Measurements from ENCODE around the gene COQ8A. TPM values are rescaled to one million over a fixed set of nuclear protein-coding genes. Genes with fewer than 3 reads are reported as not detected.
A peak's percentile ranks its signal among the peaks of the same experiment; 100 is the strongest.

Gene COQ8A
- 100 to 1,000 TPM; 130 to 238 (median 203) TPM for total RNA-seq
- 198 TPM for polyA plus RNA-seq
- long read RNA-seq, donor 1, transcript COQ8A-201 (15 exons, 2,872 nt) = major isoform, 629 of 856 reads
- long read RNA-seq, donor 1, partial matches to known transcripts = 164 of 856 reads
- long read RNA-seq, donor 1, other reads (novel, unspliced or antisense) = 61 of 856 reads
- long read RNA-seq, donor 2, transcript COQ8A-201 (15 exons, 2,872 nt) = major isoform, 420 of 558 reads
- long read RNA-seq, donor 2, partial matches to known transcripts = 94 of 558 reads
- long read RNA-seq, donor 2, other reads (novel, unspliced or antisense) = 43 of 558 reads
- long read RNA-seq, donor 3, transcript COQ8A-207 (11 exons, 2,141 nt) = minor isoform, 10 of 1,097 reads
- long read RNA-seq, donor 3, transcript COQ8A-201 (15 exons, 2,872 nt) = major isoform, 797 of 1,097 reads
- long read RNA-seq, donor 3, partial matches to known transcripts = 169 of 1,097 reads
- long read RNA-seq, donor 3, other reads (novel, unspliced or antisense) = 121 of 1,097 reads
- long read RNA-seq, donor 4, transcript COQ8A-201 (15 exons, 2,872 nt) = major isoform, 341 of 457 reads
- long read RNA-seq, donor 4, partial matches to known transcripts = 85 of 457 reads
- long read RNA-seq, donor 4, other reads (novel, unspliced or antisense) = 30 of 457 reads

DNA sequence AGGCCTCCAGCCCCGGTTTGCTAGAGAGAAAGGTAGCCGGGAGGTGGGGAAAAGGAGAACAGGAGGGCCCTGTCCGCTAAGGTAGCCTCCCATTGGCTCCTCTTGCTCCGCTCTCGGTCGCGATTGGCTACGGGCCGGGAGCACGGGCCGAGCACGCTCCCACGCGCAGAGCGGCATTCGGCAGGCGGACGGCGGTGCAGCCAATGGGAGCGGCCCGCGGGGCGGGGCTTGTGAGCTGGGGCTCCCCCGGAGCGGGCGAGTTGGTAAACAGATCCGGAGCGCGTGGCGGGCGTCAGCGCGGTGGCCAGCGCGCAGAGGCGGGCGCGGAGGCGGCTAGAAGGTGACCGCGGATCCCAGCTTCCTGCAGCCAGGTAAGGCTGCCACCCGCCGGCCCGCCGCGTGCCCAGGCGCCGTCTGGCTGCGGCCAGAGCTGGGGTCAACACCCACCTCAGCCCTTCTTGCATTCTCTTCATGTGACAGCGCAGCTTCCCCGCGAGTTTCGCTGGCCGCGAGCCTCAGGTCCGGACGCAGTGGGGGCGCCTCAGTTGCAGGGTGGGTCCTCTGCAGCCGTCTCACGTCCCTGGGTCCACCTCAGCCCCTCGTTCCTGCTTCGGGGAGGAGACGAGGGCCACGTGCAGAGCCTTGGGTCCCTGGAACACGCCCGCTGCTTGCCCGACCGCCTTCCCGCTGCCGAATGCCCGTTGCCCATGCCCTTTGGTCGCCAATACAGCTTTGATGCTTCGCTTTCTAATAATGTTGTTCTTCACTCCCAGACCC is at the start of gene COQ8A:
Gene COQ8A, plus strand, starts transcription at position 266 of the 777 bp plus-strand sequence. CDS start 21,092 bp downstream, outside the sequence.
- ATAC-seq = peak; percentile 98
- under 1% methylated on average over 73 of the region's 73 CpGs for WGBS
- Histone ChIP-seq H3K9me3 (ENCODE audit: control insufficient read depth, low read length) (no peaks in the 10 kb centered on the region), H3K27ac (ENCODE audit: low read length) (peak within 1 kb of the TSS; percentile 98), H3K4me3 (ENCODE audit: low read length) (peak within 1 kb of the TSS; percentile 79), H3K27me3 (ENCODE audit: control insufficient read depth, insufficient read depth) (no peaks in the 10 kb centered on the region), H3K4me1 (ENCODE audit: control insufficient read depth, insufficient read depth, low read length) (peaks cover 21% of the 10 kb centered on the region)
- intact Hi-C loops (cut with DNase I) = no loop called here
- DNase-seq = peak; percentile 99 to 100 (median 100)

- H3K27ac ChIP-seq (ENCODE audit: low read length) = no peak overlapping the region
- H3K4me3 ChIP-seq (ENCODE audit: low read length) = no peak overlapping the region
- H3K4me1 ChIP-seq (ENCODE audit: control insufficient read depth, insufficient read depth, low read length) = peaks cover 3% of the 10 kb centered on the region
- WGBS = 89% methylated on average over 22 of the region's 22 CpGs
- DNase-seq (no peak), ATAC-seq (no peak)
- H3K27me3 ChIP-seq (ENCODE audit: control insufficient read depth, insufficient read depth) = no peaks in the 10 kb centered on the region
- intact Hi-C loops (cut with DNase I) = no loop called here
- H3K9me3 ChIP-seq (ENCODE audit: control insufficient read depth, low read length) = no peaks in the 10 kb centered on the region
Measured at GRCh38 chr1:226890331-226891108, 49.6 kb upstream of the COQ8A start.

DNA sequence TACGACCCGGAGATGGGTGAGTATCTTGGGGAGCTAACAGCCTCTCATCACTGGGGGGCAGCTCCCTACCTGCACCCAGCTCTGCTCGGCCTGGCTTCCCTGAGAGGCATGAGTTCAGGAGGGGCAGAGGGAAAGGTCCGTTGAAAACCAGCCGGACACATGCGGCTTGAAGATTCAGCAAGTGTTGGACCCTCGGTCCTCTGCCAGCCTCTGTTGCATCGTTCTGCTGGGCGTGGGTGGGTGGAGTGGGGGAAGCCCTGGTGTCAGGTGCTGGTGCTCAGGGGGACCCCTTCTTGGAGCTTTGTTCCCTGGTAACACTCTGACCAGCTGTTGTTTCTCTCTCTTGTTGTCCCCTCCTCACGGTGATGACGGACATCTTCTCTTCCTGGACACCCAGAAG is 48.7 kb upstream of the COQ8A start:
- ATAC-seq = no peak
- DNase-seq = no peak
- no peaks in the 10 kb centered on the region for H3K9me3 ChIP-seq (ENCODE audit: control insufficient read depth, low read length)
- H3K4me1 ChIP-seq (ENCODE audit: control insufficient read depth, insufficient read depth, low read length) = peaks cover 3% of the 10 kb centered on the region
- no peak overlapping the region for H3K27ac ChIP-seq (ENCODE audit: low read length)
- H3K4me3 ChIP-seq (ENCODE audit: low read length) = no peak overlapping the region
- H3K27me3 ChIP-seq (ENCODE audit: control insufficient read depth, insufficient read depth) = no peaks in the 10 kb centered on the region
- WGBS = 92% methylated on average over 11 of the region's 11 CpGs
- intact Hi-C loops (cut with DNase I) = no loop called here

GRCh38 chr1:226891846-226892523 is 48.1 kb upstream of the COQ8A start:
- H3K4me3 ChIP-seq (ENCODE audit: low read length) = no peak overlapping the region
- H3K4me1 ChIP-seq (ENCODE audit: control insufficient read depth, insufficient read depth, low read length) = no peaks in the 10 kb centered on the region
- intact Hi-C loops (cut with DNase I) = no loop called here
- ATAC-seq = peak; percentile 50 to 89
- peak overlapping the region; percentile 14 for H3K27ac ChIP-seq (ENCODE audit: low read length)
- H3K27me3 ChIP-seq (ENCODE audit: control insufficient read depth, insufficient read depth) = no peaks in the 10 kb centered on the region
- peak in 1 of 3 donors; percentile 41 for DNase-seq
- no peaks in the 10 kb centered on the region for H3K9me3 ChIP-seq (ENCODE audit: control insufficient read depth, low read length)
- 69% methylated on average over 17 of the region's 17 CpGs for WGBS

DNA sequence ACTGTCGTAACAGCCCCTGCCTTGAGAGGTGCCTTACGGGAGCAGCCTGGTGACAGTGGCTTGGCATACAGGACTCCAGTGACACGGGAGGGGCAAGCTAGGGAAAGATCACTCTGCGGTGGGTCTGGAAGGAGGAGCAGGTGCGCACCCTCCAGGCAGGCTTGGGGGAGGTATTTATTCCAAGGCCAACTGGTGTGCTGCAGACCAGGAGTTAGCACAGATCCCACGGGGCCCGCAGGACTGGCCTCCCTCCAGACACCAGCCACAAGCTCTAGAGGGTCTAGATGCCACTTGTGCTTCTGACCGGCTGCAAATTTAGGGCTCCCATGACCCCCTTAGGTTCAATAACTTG is 47.6 kb upstream of the COQ8A start:
- ATAC-seq = no peak
- Histone ChIP-seq H3K9me3 (ENCODE audit: control insufficient read depth, low read length) (no peaks in the 10 kb centered on the region), H3K27me3 (ENCODE audit: control insufficient read depth, insufficient read depth) (no peaks in the 10 kb centered on the region), H3K4me1 (ENCODE audit: control insufficient read depth, insufficient read depth, low read length) (no peaks in the 10 kb centered on the region), H3K4me3 (ENCODE audit: low read length) (no peak overlapping the region), H3K27ac (ENCODE audit: low read length) (peak overlapping the region; percentile 14)
- no peak for DNase-seq
- intact Hi-C loops (cut with DNase I) = no loop called here
- 68% methylated on average over 8 of the region's 8 CpGs for WGBS

DNA sequence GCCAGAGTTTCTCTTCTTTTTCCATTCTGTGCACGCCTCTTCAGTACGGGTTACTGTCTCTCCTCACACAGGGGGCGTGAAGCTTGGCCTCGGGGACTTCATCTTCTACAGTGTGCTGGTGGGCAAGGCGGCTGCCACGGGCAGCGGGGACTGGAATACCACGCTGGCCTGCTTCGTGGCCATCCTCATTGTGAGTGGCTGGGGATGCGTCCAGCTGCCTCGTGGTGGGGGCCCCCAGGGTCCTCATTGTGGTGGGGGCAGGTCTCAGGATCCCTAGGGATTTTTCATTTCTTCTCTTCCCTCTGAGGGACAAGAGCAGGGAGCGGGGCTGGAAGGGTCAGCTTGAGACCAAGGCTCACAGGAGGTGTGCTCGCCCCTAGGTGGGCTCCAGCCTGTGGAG is 46.2 kb upstream of the COQ8A start:
- no peak for ATAC-seq
- H3K27ac ChIP-seq (ENCODE audit: low read length) = no peak overlapping the region

GRCh38 chr1:226894826-226895225 is 45.3 kb upstream of the COQ8A start:
- Histone ChIP-seq H3K9me3 (ENCODE audit: control insufficient read depth, low read length) (no peaks in the 10 kb centered on the region), H3K27ac (ENCODE audit: low read length) (no peak overlapping the region), H3K27me3 (ENCODE audit: control insufficient read depth, insufficient read depth) (no peaks in the 10 kb centered on the region), H3K4me3 (ENCODE audit: low read length) (no peak overlapping the region), H3K4me1 (ENCODE audit: control insufficient read depth, insufficient read depth, low read length) (no peaks in the 10 kb centered on the region)
- 96% methylated on average over 3 of the region's 3 CpGs for WGBS
- DNase-seq (no peak), ATAC-seq (no peak)
- intact Hi-C loops (cut with DNase I) = no loop called here

More for the DNA sequence above, 46.2 kb upstream of the COQ8A start:
- H3K9me3 ChIP-seq (ENCODE audit: control insufficient read depth, low read length) = no peaks in the 10 kb centered on the region
- no peak overlapping the region for H3K4me3 ChIP-seq (ENCODE audit: low read length)
- DNase-seq = no peak
- intact Hi-C loops (cut with DNase I) = no loop called here
- H3K27me3 ChIP-seq (ENCODE audit: control insufficient read depth, insufficient read depth) = no peaks in the 10 kb centered on the region
- no peaks in the 10 kb centered on the region for H3K4me1 ChIP-seq (ENCODE audit: control insufficient read depth, insufficient read depth, low read length)
- 90% methylated on average over 13 of the region's 13 CpGs for WGBS

DNA sequence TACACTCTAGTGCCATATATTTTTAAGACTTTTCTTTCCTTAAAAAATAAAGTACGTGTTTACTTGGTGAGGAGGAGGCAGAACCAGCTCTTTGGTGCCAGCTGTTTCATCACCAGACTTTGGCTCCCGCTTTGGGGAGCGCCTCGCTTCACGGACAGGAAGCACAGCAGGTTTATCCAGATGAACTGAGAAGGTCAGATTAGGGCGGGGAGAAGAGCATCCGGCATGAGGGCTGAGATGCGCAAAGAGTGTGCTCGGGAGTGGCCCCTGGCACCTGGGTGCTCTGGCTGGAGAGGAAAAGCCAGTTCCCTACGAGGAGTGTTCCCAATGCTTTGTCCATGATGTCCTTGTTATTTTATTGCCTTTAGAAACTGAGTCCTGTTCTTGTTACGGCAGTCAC is 44.5 kb upstream of the COQ8A start:
- H3K4me1 ChIP-seq (ENCODE audit: control insufficient read depth, insufficient read depth, low read length) = no peaks in the 10 kb centered on the region
- intact Hi-C loops (cut with DNase I) = no loop called here
- H3K27ac ChIP-seq (ENCODE audit: low read length) = no peak overlapping the region
- ATAC-seq (no peak), DNase-seq (no peak)
- no peaks in the 10 kb centered on the region for H3K27me3 ChIP-seq (ENCODE audit: control insufficient read depth, insufficient read depth)
- H3K9me3 ChIP-seq (ENCODE audit: control insufficient read depth, low read length) = no peaks in the 10 kb centered on the region
- no peak overlapping the region for H3K4me3 ChIP-seq (ENCODE audit: low read length)
- 86% methylated on average over 11 of the region's 11 CpGs for WGBS

GRCh38 chr1:226898246-226898645 is 41.8 kb upstream of the COQ8A start:
- DNase-seq (no peak), ATAC-seq (no peak)
- H3K4me1 ChIP-seq (ENCODE audit: control insufficient read depth, insufficient read depth, low read length) = no peaks in the 10 kb centered on the region
- H3K27me3 ChIP-seq (ENCODE audit: control insufficient read depth, insufficient read depth) = no peaks in the 10 kb centered on the region
- intact Hi-C loops (cut with DNase I) = no loop called here
- H3K27ac ChIP-seq (ENCODE audit: low read length) = no peak overlapping the region
- no peaks in the 10 kb centered on the region for H3K9me3 ChIP-seq (ENCODE audit: control insufficient read depth, low read length)
- 95% methylated on average over 3 of the region's 3 CpGs for WGBS
- no peak overlapping the region for H3K4me3 ChIP-seq (ENCODE audit: low read length)

DNA sequence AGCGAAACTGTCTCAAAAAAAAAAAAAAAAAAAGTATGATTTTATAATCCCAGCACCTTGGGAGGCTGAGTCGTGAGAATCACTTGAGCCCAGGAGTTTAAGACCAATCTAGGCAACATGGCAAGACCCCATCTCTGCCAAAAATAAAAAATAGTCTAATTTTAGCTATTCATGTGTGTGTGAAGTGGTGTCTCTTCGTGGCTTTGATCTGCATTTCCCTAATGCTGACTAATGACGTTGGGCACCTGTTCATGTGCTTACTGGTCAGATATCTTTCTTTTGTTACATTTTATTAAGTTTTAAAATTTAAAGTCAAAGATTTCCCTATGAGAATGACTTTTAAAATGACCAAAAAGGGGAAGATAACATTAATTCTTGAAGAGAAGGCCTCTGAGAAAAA is 38.7 kb upstream of the COQ8A start:
- H3K27ac ChIP-seq (ENCODE audit: low read length) = no peak overlapping the region
- 85% methylated on average over 4 of the region's 4 CpGs for WGBS
- intact Hi-C loops (cut with DNase I) = no loop called here
- peaks cover 3% of the 10 kb centered on the region for H3K4me1 ChIP-seq (ENCODE audit: control insufficient read depth, insufficient read depth, low read length)
- no peaks in the 10 kb centered on the region for H3K9me3 ChIP-seq (ENCODE audit: control insufficient read depth, low read length)
- no peak for ATAC-seq
- no peak for DNase-seq
- no peak overlapping the region for H3K4me3 ChIP-seq (ENCODE audit: low read length)
- H3K27me3 ChIP-seq (ENCODE audit: control insufficient read depth, insufficient read depth) = no peaks in the 10 kb centered on the region

Measured in right cardiac atrium (tissue), 5 donors.